HG03045 (cell line): ENCODE results near the gene MED17.

Experiments used
- ATAC-seq: cut with Tn5 transposase; IDR thresholded peaks from one replicate; pipeline ENCODE4 v1.9.1; 2021; ENCODE audit warnings: mild to moderate bottlenecking, moderate library complexity; ENCODE audit not compliant: unreplicated experiment

MED17 gene

GRCh38 chr11:93814966-93815633, 31.0 kb downstream of the MED17 start:
- ATAC-seq, result no peak

- no peak for ATAC-seq
Observed at GRCh38 chr11:93817426-93818348, 33.6 kb downstream of the MED17 start.

- no peak for ATAC-seq
Observed at GRCh38 chr11:93819966-93820695, 36.0 kb downstream of the MED17 start.

GRCh38 chr11:93820847-93821246, 36.8 kb downstream of the MED17 start:
- ATAC-seq, result no peak

- ATAC-seq, result no peak
Observed at GRCh38 chr11:93821617-93822016, 37.5 kb downstream of the MED17 start.

- no peak for ATAC-seq
Observed at GRCh38 chr11:93822359-93822758, 38.3 kb downstream of the MED17 start.

GRCh38 chr11:93823210-93823609, 39.1 kb downstream of the MED17 start:
- no peak for ATAC-seq

- no peak for ATAC-seq
Observed at GRCh38 chr11:93827363-93827762, 43.3 kb downstream of the MED17 start.

GRCh38 chr11:93829598-93829997, 45.5 kb downstream of the MED17 start:
- no peak for ATAC-seq

- ATAC-seq, result no peak
Observed at GRCh38 chr11:93831343-93832127, 47.5 kb downstream of the MED17 start.

- no peak for ATAC-seq
Observed at GRCh38 chr11:93832780-93833179, 48.7 kb downstream of the MED17 start.

GRCh38 chr11:93838967-93839366, 54.9 kb downstream of the MED17 start:
- ATAC-seq, result no peak

- ATAC-seq, result no peak
Observed at GRCh38 chr11:93840180-93840579, 56.1 kb downstream of the MED17 start.

GRCh38 chr11:93840981-93841380, 56.9 kb downstream of the MED17 start:
- ATAC-seq, result no peak

GRCh38 chr11:93841446-93841845, 57.4 kb downstream of the MED17 start:
- no peak for ATAC-seq

- ATAC-seq, result no peak
Observed at GRCh38 chr11:93842034-93842433, 58.0 kb downstream of the MED17 start.

- no peak for ATAC-seq
Observed at GRCh38 chr11:93842461-93842860, 58.4 kb downstream of the MED17 start.

- no peak for ATAC-seq
Observed at GRCh38 chr11:93843906-93844305, 59.8 kb downstream of the MED17 start.

GRCh38 chr11:93844568-93844967, 60.5 kb downstream of the MED17 start:
- ATAC-seq, result no peak

GRCh38 chr11:93845181-93846092, 61.4 kb downstream of the MED17 start:
- no peak for ATAC-seq
